Measurements from ENCODE around the gene TMEM150A. TPM values are rescaled to one million over a fixed set of nuclear protein-coding genes. Genes with fewer than 3 reads are reported as not detected.

Gene TMEM150A
- total and polyA plus RNA-seq, 2 donors from 2014 or later = 23.1 to 61.2 TPM

- DNase-seq (no peak), FAIRE-seq (no peak)
- intact Hi-C loops (cut with DNase I) = no loop called here
Observed at GRCh38 chr2:85644909-85645308, 42.4 kb upstream of the TMEM150A start.

GRCh38 chr2:85642725-85643124 is 40.2 kb upstream of the TMEM150A start:
- H3K27me3 ChIP-seq (ENCODE audit: control insufficient read depth, insufficient read depth, low read length) = no peaks in the 10 kb centered on the region
- DNase-seq (no peak), FAIRE-seq (no peak)
- no peaks in the 10 kb centered on the region for H3K4me1 ChIP-seq (ENCODE audit: control insufficient read depth in 2 of 3, insufficient read depth in 2 of 3, low read depth in 1 of 3, low read length in 3 of 3)
- no peaks in the 10 kb centered on the region for H3K9me3 ChIP-seq (ENCODE audit: control insufficient read depth in 2 of 3, insufficient read depth in 1 of 3, low read length in 3 of 3)
- H3K36me3 ChIP-seq (ENCODE audit: control insufficient read depth in 2 of 3, insufficient read depth in 3 of 3, low read length in 3 of 3) = peaks cover 25 to 52% (median 30%) of the 10 kb centered on the region in 3 donors
- no peak overlapping the region for H3K9ac ChIP-seq (ENCODE audit: low read length in 3 of 3)
- H3K27ac ChIP-seq (ENCODE audit: low read depth in 2 of 2, low read length in 2 of 2) = no peak overlapping the region
- intact Hi-C loops (cut with DNase I) = no loop called here
- H3K4me3 ChIP-seq (ENCODE audit: low read length in 3 of 3) = no peak overlapping the region
- TF ChIP-seq, protein P1, sequence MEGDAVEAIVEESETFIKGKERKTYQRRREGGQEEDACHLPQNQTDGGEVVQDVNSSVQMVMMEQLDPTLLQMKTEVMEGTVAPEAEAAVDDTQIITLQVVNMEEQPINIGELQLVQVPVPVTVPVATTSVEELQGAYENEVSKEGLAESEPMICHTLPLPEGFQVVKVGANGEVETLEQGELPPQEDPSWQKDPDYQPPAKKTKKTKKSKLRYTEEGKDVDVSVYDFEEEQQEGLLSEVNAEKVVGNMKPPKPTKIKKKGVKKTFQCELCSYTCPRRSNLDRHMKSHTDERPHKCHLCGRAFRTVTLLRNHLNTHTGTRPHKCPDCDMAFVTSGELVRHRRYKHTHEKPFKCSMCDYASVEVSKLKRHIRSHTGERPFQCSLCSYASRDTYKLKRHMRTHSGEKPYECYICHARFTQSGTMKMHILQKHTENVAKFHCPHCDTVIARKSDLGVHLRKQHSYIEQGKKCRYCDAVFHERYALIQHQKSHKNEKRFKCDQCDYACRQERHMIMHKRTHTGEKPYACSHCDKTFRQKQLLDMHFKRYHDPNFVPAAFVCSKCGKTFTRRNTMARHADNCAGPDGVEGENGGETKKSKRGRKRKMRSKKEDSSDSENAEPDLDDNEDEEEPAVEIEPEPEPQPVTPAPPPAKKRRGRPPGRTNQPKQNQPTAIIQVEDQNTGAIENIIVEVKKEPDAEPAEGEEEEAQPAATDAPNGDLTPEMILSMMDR (IDR thresholded peaks at IDR 0.05; ENCODE audit: borderline replicate concordance, extremely low read depth, insufficient read depth) = no peak

More at GRCh38 chr2:85644909-85645308, 42.4 kb upstream of the TMEM150A start:
- no peak overlapping the region for H3K4me3 ChIP-seq (ENCODE audit: low read length in 3 of 3)
- no peak overlapping the region for H3K9ac ChIP-seq (ENCODE audit: low read length in 3 of 3)
- peaks cover 20 to 57% (median 25%) of the 10 kb centered on the region in 3 donors for H3K36me3 ChIP-seq (ENCODE audit: control insufficient read depth in 2 of 3, insufficient read depth in 3 of 3, low read length in 3 of 3)
- H3K4me1 ChIP-seq (ENCODE audit: control insufficient read depth in 2 of 3, insufficient read depth in 2 of 3, low read depth in 1 of 3, low read length in 3 of 3) = no peaks in the 10 kb centered on the region
- H3K27me3 ChIP-seq (ENCODE audit: control insufficient read depth, insufficient read depth, low read length) = no peaks in the 10 kb centered on the region
- H3K27ac ChIP-seq (ENCODE audit: low read depth in 2 of 2, low read length in 2 of 2) = peak overlapping the region in 1 of 2 donors; percentile 7
- TF ChIP-seq, protein P1 (IDR thresholded peaks at IDR 0.05; ENCODE audit: borderline replicate concordance, extremely low read depth, insufficient read depth) = no peak
- H3K9me3 ChIP-seq (ENCODE audit: control insufficient read depth in 2 of 3, insufficient read depth in 1 of 3, low read length in 3 of 3) = no peaks in the 10 kb centered on the region

- Histone ChIP-seq H3K9ac (ENCODE audit: low read length in 3 of 3) (no peak overlapping the region), H3K27me3 (ENCODE audit: control insufficient read depth, insufficient read depth, low read length) (no peaks in the 10 kb centered on the region), H3K36me3 (ENCODE audit: control insufficient read depth in 2 of 3, insufficient read depth in 3 of 3, low read length in 3 of 3) (peaks cover 11 to 58% (median 41%) of the 10 kb centered on the region in 3 donors), H3K4me1 (ENCODE audit: control insufficient read depth in 2 of 3, insufficient read depth in 2 of 3, low read depth in 1 of 3, low read length in 3 of 3) (no peaks in the 10 kb centered on the region), H3K27ac (ENCODE audit: low read depth in 2 of 2, low read length in 2 of 2) (no peak overlapping the region), H3K9me3 (ENCODE audit: control insufficient read depth in 2 of 3, insufficient read depth in 1 of 3, low read length in 3 of 3) (no peaks in the 10 kb centered on the region), H3K4me3 (ENCODE audit: low read length in 3 of 3) (no peak overlapping the region)
- DNase-seq = no peak
- intact Hi-C loops (cut with DNase I) = loop anchor here (10.0 kb wide), 2 partner anchors 69 to 179 kb away; no protein-coding TSS in a partner anchor
- no peak for FAIRE-seq
- TF ChIP-seq, protein P1 (IDR thresholded peaks at IDR 0.05; ENCODE audit: borderline replicate concordance, extremely low read depth, insufficient read depth) = no peak
Observed at GRCh38 chr2:85635636-85636035, 33.1 kb upstream of the TMEM150A start.

DNA sequence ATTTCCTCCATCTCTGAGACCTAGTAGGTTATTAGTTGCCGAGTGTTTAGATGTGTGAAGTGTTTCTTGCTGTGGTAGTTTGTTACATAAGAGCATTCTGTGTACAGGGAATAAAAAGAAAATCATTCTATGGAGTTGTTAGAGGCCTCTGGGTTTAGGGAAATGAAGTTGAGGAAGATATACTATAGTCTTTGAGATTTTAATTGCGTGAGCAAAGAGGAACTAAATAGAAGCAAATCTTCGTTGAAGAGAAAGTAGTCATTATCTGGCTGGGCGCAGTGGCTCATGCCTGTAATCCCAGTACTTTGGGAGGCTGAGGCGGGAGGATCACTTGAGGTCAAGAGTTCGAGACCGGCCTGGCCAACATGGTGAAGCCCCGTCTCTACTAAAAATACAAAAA is 32.5 kb upstream of the TMEM150A start:
- H3K9me3 ChIP-seq (ENCODE audit: control insufficient read depth in 2 of 3, insufficient read depth in 1 of 3, low read length in 3 of 3) = no peaks in the 10 kb centered on the region
- H3K27me3 ChIP-seq (ENCODE audit: control insufficient read depth, insufficient read depth, low read length) = no peaks in the 10 kb centered on the region
- H3K36me3 ChIP-seq (ENCODE audit: control insufficient read depth in 2 of 3, insufficient read depth in 3 of 3, low read length in 3 of 3) = peaks cover 11 to 61% (median 41%) of the 10 kb centered on the region in 3 donors
- no peak overlapping the region for H3K27ac ChIP-seq (ENCODE audit: low read depth in 2 of 2, low read length in 2 of 2)
- FAIRE-seq = no peak
- no peak for DNase-seq
- H3K4me1 ChIP-seq (ENCODE audit: control insufficient read depth in 2 of 3, insufficient read depth in 2 of 3, low read depth in 1 of 3, low read length in 3 of 3) = no peaks in the 10 kb centered on the region
- H3K9ac ChIP-seq (ENCODE audit: low read length in 3 of 3) = no peak overlapping the region
- H3K4me3 ChIP-seq (ENCODE audit: low read length in 3 of 3) = no peak overlapping the region
- intact Hi-C loops (cut with DNase I) = loop anchor here (10.0 kb wide), 2 partner anchors 70 to 180 kb away; no protein-coding TSS in a partner anchor
- TF ChIP-seq, protein P1 (IDR thresholded peaks at IDR 0.05; ENCODE audit: borderline replicate concordance, extremely low read depth, insufficient read depth) = no peak
